Islet precursor cell (in vitro differentiated cells): Measurements from ENCODE around the gene IGFN1.
"Not testable (repeated sequence)": the region's sequence is repeated elsewhere in the genome, so short reads cannot be mapped to it uniquely, and the experiment has no call there.

ENCODE experiments used
- DNase-seq: peaks from one replicate; pipeline ENCODE4 v3.0.0-alpha.2; 2018

IGFN1 gene

DNA sequence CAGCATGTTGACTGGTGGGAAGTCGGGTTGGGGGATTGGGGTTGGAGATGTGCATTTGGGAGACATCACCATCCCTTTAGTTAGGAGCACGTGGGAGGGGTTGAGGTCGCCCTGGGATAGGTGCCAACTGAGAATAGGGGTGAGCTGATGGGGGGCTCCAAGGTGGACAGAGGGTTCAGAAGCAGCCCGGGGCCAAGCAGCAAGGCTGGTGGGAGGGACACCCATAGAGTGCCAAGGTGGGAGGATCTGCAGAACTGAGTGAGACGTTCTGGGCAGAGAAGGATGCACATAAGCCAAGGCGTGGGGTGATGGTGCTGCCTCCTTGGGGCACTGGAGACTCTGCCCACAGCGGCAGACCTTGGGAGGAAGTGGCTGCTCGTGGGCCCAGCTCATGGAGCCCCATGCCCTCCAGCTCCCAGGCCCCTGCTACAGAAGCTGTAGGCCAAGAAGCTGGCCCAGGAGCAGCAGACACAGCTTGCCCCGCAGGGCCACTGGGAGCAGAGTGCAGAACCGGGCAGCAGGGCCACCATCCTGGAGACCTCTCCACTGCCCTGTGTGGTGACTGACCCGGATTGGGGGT is 61.3 kb downstream of the IGFN1 start:
- DNase-seq, result peak; percentile 42

DNA sequence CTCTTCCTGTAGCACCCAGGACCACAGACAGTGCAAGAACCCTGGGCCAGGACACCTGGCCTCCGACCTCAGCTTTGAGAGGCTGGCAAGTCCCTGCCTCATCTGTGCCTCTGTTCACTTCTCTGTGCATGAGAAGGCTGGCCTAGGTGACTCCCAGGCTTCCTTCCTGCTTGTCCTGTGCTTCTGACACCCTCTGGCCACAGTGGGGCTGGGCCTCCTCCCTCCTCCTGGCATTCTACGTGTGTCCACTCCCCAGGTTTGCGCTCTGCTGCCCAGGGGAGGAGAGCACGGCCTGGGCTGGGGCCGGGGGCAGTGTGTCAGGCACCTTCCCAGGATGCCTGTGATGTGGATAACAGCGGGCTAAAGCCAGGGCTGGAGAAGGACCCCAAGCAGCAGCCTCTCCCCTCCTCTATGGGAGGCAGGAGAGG is 62.3 kb downstream of the IGFN1 start:
- DNase-seq, result peak; percentile 43

DNA sequence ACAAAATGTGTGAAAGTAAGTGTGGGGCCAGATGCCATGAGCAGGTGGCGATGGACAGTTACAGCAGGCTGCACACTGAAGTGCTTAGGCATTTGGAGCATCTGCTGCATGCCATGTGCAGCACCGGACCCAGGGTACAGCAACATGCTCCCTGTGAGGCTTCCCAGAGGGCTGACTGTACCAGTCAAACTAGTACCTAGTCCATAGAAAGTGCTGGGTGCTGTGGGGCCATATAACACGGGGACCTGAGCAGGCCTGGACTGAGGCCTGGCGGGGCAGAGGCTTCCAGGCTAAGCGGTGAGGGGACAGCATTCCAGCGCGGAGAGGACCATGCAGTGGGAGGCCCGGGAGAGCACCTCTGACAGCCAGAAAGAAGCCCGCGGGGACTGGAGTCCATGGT is 62.8 kb downstream of the IGFN1 start:
- peak; percentile 52 for DNase-seq

DNA sequence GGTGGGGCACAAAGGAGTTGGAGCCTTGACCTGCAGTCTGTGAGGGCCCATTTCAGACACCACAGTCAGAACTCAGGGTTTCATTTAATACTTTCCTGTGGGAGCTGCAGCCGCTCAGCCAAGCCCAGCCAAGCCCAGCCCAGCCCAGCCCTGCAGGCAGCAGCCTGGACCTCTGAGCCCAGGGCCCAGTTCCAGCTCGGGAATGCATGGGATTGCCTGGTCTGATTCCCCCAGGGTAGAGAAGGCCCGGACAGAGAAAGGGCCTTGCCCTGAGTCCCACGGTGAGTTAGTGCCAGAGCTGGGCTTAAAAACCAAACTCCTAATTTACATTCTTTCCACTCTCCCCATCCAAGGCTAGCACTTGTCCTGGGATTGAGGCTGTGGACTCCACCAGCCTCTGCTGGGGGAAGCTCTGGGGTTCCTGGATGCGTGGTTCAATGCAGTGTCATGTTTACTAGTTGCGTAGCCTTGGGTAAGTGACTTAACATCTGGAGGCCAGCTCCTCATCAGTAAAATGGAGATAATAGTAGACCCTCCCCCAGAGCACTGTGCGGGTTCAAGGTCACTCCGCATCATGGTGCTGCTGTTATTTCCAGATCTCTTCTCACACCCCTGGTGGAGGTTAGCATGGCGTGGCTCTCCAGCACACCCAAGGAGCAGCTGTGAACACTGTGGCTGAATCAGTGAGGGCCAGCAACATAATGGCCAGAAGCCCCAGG is 63.4 kb downstream of the IGFN1 start:
- DNase-seq, result peak; percentile 81

DNA sequence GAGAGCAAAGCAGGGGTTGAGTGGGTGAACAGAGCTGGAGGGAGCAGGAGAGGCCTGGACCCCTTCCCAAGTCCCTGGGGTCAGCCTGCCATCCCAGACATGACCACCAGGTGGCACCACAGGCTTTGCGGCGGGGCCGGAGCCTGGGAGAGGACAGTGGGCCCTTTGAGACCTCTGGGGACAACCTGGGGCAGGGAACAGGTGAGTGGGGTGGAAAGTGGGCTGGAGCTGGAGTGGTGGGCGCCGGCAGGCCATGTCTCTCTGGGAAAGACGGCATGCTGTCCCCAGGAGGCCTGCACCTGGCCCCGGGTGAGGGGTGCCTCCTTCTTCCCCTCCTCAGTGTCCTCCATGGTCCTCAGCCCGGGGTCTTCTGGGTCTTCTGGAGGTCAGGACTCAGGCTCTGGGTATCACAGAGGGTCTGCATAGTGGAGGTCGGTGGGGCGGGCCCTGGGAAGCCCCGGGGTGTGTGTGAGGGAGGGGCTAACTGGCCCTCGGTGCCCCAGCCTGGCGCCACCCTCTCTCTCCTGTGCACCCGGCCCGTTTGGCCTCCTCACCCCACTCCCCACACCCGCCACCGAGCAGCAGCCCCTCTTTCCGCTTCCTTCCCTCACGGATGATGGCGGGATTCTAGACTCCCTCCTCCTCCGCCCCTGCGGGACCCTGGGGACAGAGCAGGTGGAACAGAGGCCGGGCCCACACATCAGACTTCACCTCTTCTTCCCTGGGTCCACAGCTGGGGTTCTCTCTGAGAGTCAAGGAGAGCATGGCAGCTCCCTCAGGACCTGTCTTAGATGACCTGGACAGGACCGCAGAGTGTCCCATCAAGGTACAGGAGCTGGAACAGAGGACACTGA is 64.2 kb downstream of the IGFN1 start:
- DNase-seq, result peak; percentile 90

DNA sequence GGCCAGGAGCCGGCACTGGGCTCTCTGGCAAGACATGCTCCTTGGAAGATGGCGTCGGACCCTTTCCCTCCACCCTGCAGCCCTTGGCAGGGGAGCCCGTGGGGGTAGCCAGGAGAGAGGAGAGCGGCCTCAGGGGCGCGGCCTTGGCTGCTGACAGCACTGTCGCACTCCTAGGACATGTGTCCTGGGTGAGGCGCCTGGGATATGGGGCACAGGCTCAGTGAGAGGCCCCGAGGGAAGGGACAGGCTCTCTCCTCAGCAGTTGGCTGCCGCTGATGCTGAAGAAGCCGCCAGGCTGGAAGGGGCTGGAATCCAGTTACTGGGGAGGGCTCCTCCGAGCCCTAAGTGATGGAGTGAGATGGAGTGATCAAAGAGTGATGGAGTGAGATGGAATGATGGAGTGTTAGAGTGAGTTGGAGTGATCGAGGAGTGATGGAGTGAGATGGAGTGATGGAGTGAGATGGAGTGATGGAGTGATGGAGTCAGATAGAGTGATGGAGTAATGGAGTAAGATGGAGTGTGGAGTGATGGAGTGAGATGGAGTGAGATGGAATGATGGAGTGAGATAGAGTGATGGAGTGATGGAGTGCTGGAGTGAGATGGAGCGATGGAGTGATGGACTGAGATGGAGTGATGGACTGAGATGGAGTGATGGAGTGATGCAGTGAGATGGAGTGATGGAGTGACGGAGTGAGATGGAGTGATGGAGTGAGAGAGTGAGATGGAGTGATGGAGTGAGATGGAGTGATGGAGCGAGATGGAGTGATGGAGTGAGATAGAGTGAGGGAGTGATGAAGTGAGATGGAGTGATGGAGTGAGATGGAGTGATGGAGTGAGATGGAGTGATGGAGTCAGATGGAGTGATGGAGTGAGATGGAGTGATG is 65.1 kb downstream of the IGFN1 start:
- DNase-seq, result peak; percentile 49

DNA sequence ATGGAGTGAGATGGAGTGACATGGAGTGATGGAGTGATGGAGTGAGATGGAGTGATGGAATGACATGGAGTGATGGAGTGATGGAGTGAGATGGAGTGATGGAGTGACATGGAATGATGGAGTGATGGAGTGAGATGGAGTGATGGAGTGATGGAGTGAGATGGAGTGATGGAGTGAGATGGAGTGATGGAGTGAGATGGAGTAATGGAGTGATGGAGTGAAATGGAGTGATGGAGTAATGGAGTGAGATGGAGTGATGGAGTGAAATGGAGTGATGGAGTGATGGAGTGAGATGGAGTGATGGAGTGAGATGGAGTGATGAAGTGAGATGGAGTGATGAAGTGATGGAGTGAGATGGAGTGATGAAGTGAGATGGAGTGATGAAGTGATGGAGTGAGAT is 67.5 kb downstream of the IGFN1 start:
- not testable (repeated sequence) for DNase-seq

DNA sequence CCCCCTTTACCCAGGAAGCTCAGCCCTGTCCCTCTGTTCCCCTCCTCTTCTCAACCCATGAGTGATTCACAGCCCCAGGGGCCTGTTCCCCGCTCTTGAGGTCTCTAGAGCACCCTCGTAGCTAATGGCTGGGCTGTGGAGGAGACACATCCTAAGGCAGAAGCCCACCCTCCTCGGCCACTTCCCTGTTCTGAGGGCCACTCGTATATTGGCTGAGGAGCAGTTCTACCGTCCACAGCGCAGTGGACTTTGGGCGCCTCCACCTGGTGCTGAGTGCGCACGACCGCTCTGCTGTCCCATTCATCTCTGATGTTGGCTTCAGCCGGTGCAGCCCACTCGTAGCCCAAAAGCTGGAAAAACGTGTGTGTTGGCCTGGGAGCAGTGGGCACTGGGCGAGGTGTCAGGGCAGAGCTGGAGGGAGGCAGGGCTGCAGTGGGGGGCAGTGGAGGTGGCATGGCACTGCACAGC is 68.2 kb downstream of the IGFN1 start:
- DNase-seq, result peak; percentile 48

DNA sequence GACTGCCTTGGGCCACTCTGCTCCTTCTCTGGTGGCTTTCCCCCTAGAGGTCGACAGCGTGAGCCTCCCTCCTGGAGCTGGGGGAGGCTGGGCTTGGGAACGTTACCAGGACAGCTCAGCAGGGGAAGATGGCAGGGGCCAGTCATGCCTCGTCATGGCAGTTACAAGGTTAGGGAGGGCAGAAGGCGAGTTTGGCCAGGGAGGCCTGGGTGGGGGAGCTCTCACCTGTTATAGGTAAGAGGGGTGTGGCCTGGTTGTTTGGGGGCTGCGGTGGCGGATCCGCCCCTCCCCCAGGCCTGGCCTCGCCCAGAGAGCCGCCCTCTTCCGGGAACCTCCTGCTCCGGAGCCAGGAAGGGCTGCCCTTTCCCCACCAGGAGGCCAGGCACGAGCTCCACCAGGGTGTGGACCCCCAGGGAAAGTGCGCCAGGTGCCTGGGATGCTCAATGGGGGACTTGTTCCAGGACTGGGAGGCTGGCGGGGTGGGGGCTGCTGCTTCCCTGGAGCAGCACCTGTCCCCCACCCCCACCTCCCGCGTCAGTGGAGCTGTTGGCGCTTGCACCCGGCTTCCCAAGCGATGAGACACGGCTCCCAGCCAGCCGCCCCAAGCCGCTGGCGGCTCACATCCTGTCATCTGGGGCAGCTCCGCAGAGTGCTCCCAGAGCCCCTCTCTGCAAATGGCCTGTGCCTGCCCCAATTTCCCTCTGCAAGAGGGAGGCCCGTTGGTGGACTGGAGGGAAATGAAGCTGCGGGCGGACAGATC is 69.0 kb downstream of the IGFN1 start:
- peak; percentile 83 for DNase-seq

DNA sequence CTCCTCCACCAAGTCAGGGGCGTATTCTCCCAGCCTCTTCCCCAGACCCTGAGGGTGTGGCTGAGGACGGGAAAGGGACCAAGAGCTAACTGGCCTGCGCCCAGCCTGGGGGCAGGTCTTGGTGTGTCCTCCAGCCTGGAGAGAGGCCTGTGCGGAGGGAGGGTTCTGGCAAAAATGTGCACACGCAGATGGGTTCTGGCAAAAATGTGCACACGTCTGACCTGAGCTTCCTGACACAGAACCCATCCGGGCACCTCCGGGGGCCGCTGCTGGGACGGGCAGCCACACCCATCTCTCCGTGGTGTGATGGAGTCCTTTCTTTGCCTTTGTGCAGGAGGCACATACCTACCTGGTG is 69.6 kb downstream of the IGFN1 start:
- DNase-seq, result no peak

DNA sequence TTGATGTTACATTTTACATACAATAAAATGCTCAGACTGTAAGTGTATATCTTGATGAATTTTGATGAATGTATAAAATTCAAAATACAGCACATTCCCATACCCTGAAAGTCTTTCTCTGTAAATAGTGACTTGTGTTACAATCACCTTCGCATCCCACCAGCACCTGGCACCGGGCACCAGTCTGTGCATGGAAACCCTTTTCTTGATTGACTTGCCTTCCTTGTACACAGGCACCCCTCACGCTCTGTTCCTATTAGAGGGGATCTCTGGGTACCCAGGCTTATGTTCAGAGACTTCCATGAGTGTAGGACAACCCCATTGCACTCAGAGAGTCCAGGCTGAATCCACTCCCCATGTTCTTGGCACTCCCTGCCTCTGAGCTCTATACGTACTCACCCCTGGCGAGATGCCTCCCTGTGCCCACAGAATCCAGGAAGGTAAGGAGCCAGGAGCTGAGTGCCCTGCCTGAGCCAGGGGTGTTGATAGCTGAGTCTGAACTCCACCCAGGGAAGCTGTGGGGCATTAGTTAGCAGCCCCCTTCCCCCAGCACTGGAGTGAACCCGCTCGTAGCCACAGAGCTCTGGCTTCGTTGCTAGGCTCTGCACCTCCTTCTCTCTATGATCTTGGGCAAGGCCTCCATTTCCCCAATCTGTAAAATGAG is 70.2 kb downstream of the IGFN1 start:
- peak; percentile 42 for DNase-seq

DNA sequence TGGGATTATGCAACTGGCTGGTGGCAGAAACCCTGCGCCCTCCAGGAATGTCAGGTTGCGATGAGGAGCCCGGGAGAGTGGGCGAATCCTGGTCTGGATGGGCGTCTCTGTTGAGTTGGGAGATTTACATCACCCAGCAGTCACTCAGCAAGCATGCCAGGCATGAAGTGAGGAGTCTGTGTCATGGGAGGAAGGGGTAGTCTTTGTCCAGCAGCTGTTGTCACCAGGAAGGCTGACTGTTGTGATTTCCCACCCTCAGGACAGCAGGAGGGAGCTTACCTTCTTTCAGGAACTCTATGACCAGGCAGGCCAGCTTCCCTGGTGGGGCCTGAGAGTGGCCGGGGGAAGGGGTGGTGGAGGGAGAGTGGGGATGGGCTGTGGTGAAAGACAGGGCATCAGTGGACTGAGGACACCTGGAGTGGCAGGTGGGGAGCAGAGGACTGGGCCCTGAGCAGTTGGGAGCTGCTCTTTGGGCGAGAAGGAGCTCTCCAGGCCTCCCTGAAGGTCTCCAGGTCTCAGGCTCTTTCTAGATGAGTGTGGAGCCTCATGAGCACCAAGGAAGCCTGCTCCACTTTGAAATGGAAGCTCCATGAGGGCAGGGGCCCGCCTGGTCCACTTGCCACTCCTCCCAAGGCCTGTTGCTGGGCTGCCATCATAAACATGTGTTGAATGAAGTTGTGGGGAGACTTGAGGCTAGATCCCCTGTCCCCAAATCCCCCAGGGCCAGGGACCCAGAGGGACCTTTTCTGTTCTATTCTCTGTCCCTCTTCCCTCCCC is 71.3 kb downstream of the IGFN1 start:
- peak; percentile 76 for DNase-seq

DNA sequence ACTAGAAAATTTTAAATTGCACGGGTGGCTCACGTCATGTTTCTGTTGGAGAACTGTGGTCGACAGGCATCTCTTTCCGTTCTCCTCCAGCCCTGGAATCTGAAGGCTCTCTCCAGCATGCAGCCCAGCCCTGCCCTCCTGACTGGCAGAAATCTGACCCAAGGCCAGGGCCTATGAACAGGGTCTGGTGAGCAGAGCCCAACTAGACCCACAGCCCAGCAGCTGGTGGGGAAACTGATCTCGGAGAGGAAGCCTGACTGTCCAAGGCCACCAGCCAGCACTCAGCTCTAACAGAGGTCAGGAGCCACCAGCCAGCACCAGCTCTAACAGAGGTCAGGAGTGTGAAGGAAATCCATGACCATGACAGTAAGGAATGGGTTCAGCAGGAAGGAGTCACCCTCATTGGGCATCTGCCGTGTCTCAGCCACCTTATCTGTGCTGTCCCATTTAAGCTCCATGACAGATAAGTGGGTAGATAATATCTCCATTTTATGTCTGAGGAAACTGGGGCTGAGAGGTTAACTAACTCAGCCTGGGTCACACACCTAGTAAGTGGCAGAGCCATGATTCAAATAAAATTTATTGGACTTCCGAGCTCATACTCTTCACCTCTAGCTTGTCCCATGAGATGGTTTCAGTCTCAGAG is 72.5 kb downstream of the IGFN1 start:
- DNase-seq, result peak; percentile 54

DNA sequence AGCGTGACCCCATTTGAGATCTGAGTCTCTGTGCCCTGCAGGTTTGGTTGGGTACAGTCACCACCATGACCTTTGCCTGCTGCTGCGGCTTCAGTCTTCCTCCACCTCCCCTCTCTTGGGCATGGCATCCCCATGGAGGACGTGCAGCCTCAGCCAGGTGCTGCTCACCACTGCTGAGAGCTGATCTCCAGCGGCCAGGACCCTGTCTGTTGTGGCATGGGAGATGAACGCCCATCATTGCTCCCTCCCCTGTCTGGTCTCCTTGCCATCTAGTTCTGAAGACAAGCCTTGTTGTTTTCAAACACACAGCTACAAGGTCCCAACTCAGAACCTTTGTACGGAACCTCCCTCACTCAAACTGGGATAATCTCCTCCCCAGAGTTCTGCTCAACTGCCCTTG is 73.4 kb downstream of the IGFN1 start:
- DNase-seq, result peak; percentile 22

DNA sequence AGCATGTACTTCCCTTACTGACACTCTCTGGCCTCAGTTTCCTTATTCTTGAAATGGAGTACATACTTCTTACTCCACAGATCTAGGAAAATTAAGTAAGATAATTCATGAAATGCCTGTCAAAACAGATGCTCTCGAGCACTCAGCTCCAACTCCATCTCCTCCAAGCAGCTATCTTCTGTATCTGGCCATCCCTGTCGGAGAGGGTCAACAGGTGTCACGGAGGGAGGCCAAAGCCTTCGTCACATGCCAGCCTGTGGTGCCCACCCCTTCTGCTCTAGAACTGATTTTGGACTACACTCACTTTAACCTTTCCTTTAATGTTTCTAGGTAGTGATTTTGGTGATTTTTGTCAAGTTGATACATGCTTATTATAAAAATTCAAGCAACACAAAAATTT is 73.9 kb downstream of the IGFN1 start:
- peak; percentile 23 for DNase-seq

DNA sequence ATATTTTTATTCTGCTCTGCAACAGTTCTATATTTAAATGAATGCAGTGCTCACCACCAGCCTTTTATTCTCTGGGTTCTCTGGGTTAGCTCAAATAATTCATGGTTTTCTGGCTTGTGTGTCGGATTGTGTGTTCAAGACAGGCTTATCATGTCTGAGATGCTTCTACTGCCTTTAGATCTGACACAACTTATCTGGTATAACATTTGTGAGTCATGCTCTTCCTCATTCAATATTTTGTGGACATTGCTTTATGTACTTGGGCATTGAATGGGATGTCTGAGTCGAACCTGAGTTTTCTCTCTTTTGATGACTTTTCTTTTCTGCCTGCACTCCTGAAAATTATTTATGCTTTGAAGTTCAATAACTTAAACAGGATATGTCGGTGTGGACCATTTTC is 75.1 kb downstream of the IGFN1 start:
- no peak for DNase-seq

DNA sequence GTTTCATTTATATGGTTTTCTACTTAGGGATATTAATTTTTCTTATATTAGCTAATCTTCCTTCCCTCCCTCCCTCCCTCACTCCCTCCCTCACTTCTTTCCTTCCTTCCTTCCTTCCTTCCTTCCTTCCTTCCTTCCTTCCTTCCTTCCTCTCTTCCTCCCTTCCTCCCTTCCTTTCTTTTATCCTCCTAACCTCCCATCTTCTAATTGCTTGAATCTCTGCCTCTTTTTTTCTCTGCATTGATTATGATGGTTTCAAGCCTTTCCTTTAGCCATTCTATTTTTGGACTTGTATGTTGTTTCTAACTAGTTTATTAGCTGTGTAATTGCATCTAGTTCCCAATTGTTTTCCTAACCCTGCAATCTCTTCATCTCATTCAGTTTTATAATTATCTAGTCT is 75.7 kb downstream of the IGFN1 start:
- no peak for DNase-seq

DNA sequence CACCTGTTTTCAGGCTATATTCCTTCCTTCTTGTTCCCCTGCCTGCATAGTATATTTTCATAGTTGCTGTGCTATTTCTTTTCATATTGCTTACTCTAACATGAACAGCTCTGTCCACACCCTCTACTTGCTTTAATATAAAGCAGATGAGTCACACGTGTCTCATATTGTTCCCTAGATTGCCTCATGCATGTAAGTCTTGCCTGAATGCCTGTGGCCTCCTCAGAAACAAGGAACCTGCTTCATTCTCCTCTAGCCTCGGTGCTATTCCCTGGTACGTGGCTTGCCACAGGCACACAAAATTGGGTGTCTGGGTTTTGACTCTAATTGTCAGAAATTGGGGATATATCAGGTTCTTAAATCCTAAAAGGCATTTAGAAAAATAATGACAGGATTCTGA is 76.2 kb downstream of the IGFN1 start:
- peak; percentile 35 for DNase-seq

DNA sequence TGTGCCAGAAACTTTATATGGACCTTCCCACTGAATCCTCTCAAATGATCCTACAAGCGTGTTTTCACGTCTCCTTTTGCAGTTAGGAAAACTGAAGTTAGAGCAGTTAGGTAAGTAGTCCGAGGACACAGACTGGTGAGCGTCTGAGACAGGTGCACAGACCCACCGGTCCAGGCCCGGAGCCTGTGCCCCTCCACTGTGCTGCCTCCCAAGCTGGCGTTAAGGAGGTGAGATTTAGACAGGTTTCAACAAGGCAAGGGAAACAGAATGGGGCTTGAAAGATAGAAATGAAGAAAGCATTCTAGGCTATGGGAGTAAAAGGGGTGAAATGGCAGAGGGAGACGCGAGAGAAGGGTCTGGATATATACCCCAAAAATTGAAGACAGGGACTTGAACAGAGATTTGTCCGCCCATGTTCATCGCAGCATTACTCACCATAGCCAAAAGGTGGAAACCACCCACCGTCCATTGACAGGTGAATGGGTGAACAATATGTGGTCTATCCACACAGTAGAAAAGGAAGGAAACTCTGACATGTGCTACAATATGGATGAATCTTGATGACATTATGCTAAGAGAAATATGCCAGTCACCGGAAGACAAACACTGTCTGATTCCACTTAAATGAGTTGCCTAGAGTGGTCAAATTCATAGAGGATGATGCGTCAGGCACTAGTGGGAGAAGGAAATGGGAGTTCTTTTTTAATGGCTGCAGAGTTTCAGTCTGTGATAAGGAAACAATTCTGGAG is 77.0 kb downstream of the IGFN1 start:
- peak; percentile 36 for DNase-seq
